ENCODE data around the gene GRK5. TPM values are rescaled to one million over a fixed set of nuclear protein-coding genes. Genes with fewer than 3 reads are reported as not detected.

The GRK5 gene
- total RNA-seq, 1 donor from 2014 or later, result 77.6 TPM

GRCh38 chr10:119413471-119414080 lies 206.2 kb downstream of the GRK5 start:
- H3K27me3 Mint-ChIP-seq (ENCODE audit: unreplicated experiment), result peaks cover 24% of the 10 kb centered on the region
- H3K4me3 Mint-ChIP-seq (ENCODE audit: unreplicated experiment), result peak overlapping the region; percentile 60
- H3K27ac Mint-ChIP-seq (ENCODE audit: unreplicated experiment), result peak overlapping the region; percentile 96
- TF ChIP-seq CTCF (IDR thresholded peaks at IDR 0.05; ENCODE audit: partially characterized antibody, unreplicated experiment), result no peak
- peak; percentile 63 for DNase-seq
- H3K4me1 Mint-ChIP-seq (ENCODE audit: low read depth, unreplicated experiment), result peaks cover 37% of the 10 kb centered on the region
- H3K36me3 Mint-ChIP-seq (ENCODE audit: unreplicated experiment), result peaks cover 4% of the 10 kb centered on the region
- H3K9me3 Mint-ChIP-seq (ENCODE audit: unreplicated experiment), result peaks cover 24% of the 10 kb centered on the region

- peaks cover 4% of the 10 kb centered on the region for H3K36me3 Mint-ChIP-seq (ENCODE audit: unreplicated experiment)
- peak; percentile 52 for DNase-seq
- peaks cover 25% of the 10 kb centered on the region for H3K9me3 Mint-ChIP-seq (ENCODE audit: unreplicated experiment)
- peak overlapping the region; percentile 60 for H3K4me3 Mint-ChIP-seq (ENCODE audit: unreplicated experiment)
- peaks cover 36% of the 10 kb centered on the region for H3K4me1 Mint-ChIP-seq (ENCODE audit: low read depth, unreplicated experiment)
- H3K27ac Mint-ChIP-seq (ENCODE audit: unreplicated experiment), result peak overlapping the region; percentile 96
- H3K27me3 Mint-ChIP-seq (ENCODE audit: unreplicated experiment), result peaks cover 19% of the 10 kb centered on the region
- no peak for TF ChIP-seq CTCF (IDR thresholded peaks at IDR 0.05; ENCODE audit: partially characterized antibody, unreplicated experiment)
Observed at GRCh38 chr10:119414081-119414611, 206.8 kb downstream of the GRK5 start.

GRCh38 chr10:119415121-119415520 lies 207.8 kb downstream of the GRK5 start:
- H3K9me3 Mint-ChIP-seq (ENCODE audit: unreplicated experiment), result peaks cover 27% of the 10 kb centered on the region
- peak overlapping the region; percentile 34 for H3K27ac Mint-ChIP-seq (ENCODE audit: unreplicated experiment)
- H3K27me3 Mint-ChIP-seq (ENCODE audit: unreplicated experiment), result peaks cover 19% of the 10 kb centered on the region
- peaks cover 35% of the 10 kb centered on the region for H3K4me1 Mint-ChIP-seq (ENCODE audit: low read depth, unreplicated experiment)
- H3K4me3 Mint-ChIP-seq (ENCODE audit: unreplicated experiment), result no peak overlapping the region
- no peak for DNase-seq
- TF ChIP-seq CTCF (IDR thresholded peaks at IDR 0.05; ENCODE audit: partially characterized antibody, unreplicated experiment), result no peak
- peaks cover 4% of the 10 kb centered on the region for H3K36me3 Mint-ChIP-seq (ENCODE audit: unreplicated experiment)

GRCh38 chr10:119415536-119416503 lies 208.4 kb downstream of the GRK5 start:
- no peak for TF ChIP-seq CTCF (IDR thresholded peaks at IDR 0.05; ENCODE audit: partially characterized antibody, unreplicated experiment)
- DNase-seq, result no peak
- Mint-ChIP-seq H3K9me3 (ENCODE audit: unreplicated experiment) (peaks cover 27% of the 10 kb centered on the region), H3K27me3 (ENCODE audit: unreplicated experiment) (peaks cover 19% of the 10 kb centered on the region), H3K4me3 (ENCODE audit: unreplicated experiment) (no peak overlapping the region), H3K27ac (ENCODE audit: unreplicated experiment) (no peak overlapping the region), H3K4me1 (ENCODE audit: low read depth, unreplicated experiment) (peaks cover 35% of the 10 kb centered on the region), H3K36me3 (ENCODE audit: unreplicated experiment) (peaks cover 4% of the 10 kb centered on the region)

Measured in glutamatergic neuron (in vitro differentiated cells).